Measurements from ENCODE around the gene HOXA4. TPM values are rescaled to one million over a fixed set of nuclear protein-coding genes. Genes with fewer than 3 reads are reported as not detected.

The HOXA4 gene
- total RNA-seq, 1 donor, result 0.72 TPM

DNA sequence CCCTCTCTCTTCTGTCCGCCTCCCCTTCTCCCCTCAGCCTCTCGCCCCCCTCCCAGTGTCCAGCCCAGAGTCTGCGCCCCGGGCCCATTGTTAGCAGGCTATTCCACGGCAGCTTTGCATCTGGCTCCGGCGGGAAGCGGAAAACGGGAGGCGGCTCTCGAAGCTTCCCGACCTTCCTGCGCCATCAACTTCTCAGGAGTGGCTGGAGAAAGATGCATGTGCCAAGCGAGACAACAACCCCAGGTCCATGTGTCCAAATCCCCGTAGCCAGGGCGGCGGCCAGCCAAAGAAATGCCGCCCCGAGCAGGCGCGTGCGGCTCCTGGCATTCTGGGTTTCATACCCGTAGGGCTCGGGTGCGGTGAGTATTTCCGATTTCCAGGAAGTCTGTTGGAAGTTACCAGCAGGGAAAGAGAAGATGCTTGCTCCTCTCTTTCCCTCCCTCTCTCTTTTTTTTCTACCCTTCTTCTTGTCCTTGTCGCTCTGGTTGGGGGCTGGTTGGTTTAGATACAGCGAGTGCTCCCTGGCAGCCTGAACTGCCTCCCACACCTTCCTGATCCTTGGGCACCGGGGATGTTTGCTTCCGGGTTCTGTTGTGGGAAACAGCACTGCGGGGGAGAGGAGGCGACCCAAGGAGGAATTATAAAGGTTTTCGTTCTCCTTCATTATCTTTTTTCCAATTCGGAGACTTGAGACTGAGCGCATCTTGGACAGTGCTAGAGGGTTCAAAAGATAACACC is 26.9 kb downstream of the HOXA4 start:
- peaks cover 15% of the 10 kb centered on the region for H4K20me1 ChIP-seq (ENCODE audit: insufficient read depth, low read length)
- no peak overlapping the region for H3K4me3 ChIP-seq (ENCODE audit: insufficient read depth, low read length)
- H3K79me2 ChIP-seq (ENCODE audit: insufficient read depth, low read length), result peaks cover 29% of the 10 kb centered on the region
- peaks cover 18% of the 10 kb centered on the region for H3K4me1 ChIP-seq (ENCODE audit: insufficient read depth, low read length)
- no peaks in the 10 kb centered on the region for H3K9me3 ChIP-seq (ENCODE audit: low read depth, low read length)
- DNase-seq (ENCODE audit: insufficient read length, low spot score, missing footprints), result peak; percentile 87
- TF ChIP-seq, protein P1, sequence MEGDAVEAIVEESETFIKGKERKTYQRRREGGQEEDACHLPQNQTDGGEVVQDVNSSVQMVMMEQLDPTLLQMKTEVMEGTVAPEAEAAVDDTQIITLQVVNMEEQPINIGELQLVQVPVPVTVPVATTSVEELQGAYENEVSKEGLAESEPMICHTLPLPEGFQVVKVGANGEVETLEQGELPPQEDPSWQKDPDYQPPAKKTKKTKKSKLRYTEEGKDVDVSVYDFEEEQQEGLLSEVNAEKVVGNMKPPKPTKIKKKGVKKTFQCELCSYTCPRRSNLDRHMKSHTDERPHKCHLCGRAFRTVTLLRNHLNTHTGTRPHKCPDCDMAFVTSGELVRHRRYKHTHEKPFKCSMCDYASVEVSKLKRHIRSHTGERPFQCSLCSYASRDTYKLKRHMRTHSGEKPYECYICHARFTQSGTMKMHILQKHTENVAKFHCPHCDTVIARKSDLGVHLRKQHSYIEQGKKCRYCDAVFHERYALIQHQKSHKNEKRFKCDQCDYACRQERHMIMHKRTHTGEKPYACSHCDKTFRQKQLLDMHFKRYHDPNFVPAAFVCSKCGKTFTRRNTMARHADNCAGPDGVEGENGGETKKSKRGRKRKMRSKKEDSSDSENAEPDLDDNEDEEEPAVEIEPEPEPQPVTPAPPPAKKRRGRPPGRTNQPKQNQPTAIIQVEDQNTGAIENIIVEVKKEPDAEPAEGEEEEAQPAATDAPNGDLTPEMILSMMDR (IDR thresholded peaks at IDR 0.05; ENCODE audit: extremely low read depth, low read depth, low read length), result no peak
- no peak overlapping the region for H3K4me2 ChIP-seq (ENCODE audit: insufficient read depth, low read length)
- peaks cover 27% of the 10 kb centered on the region for H3K36me3 ChIP-seq (ENCODE audit: insufficient read depth, low read length)
- H3K27me3 ChIP-seq (ENCODE audit: insufficient read depth, low read length), result no peaks in the 10 kb centered on the region
- no peak overlapping the region for H3K27ac ChIP-seq (ENCODE audit: low read depth, low read length)
- no peak overlapping the region for H2AFZ ChIP-seq (ENCODE audit: low read length)

DNA sequence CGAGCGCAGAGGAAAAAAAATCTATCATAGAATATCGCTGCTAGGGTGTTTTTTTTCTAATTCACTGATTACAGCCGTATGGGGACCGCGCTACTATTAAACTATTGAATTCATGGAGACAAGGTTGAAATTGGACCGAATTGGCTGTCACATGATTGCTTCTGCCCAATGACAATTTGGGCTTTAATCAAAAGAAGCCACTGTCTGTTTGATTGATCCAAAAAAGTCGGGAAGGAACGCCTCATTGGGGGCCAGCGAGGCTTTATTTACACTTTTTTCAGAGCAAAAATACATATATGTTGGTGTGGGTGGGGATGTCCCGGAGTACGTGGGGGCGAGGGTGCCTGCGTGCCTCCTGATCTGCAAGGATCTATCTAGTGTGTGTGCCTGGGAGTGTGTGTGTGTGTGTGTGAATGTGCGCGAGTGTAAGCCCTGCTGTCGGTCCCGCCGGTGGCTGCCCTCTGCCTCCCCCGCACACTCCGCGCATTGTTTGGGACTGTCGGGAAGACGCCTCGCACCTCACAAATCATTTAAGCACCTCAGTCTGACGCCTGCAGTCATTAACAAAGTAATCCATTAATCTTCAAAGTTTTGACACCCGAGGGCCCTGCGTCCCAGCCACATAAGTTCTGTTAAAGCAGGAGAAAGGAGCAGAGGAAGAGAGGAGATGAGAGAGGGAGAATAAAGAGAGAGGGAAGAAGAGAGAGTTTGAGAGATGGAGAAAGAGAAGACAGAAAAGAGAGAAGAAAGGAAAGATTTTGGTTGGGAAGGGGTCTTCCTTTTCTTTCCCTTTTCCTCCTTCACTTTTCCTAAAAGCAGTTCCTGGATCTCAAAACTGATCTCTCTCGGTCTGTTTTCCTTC is 27.7 kb downstream of the HOXA4 start, which contains the start of gene HOXA2:
Gene HOXA2, minus strand, starts transcription at position 103 of the 862 bp plus-strand sequence. CDS start 183 bp downstream, outside the sequence.
- Histone ChIP-seq H4K20me1 (ENCODE audit: insufficient read depth, low read length) (peaks cover 15% of the 10 kb centered on the region), H3K9me3 (ENCODE audit: low read depth, low read length) (no peaks in the 10 kb centered on the region), H3K27ac (ENCODE audit: low read depth, low read length) (no peak within 1 kb of the TSS), H3K4me2 (ENCODE audit: insufficient read depth, low read length) (no peak within 1 kb of the TSS), H3K79me2 (ENCODE audit: insufficient read depth, low read length) (peaks cover 38% of the 10 kb centered on the region), H3K36me3 (ENCODE audit: insufficient read depth, low read length) (peaks cover 27% of the 10 kb centered on the region), H3K4me1 (ENCODE audit: insufficient read depth, low read length) (peaks cover 21% of the 10 kb centered on the region), H3K27me3 (ENCODE audit: insufficient read depth, low read length) (no peaks in the 10 kb centered on the region), H2AFZ (ENCODE audit: low read length) (no peak within 1 kb of the TSS), H3K4me3 (ENCODE audit: insufficient read depth, low read length) (no peak within 1 kb of the TSS)
- DNase-seq (ENCODE audit: insufficient read length, low spot score, missing footprints), result peak; percentile 81
- TF ChIP-seq, protein P1 (IDR thresholded peaks at IDR 0.05; ENCODE audit: extremely low read depth, low read depth, low read length), result no peak

DNA sequence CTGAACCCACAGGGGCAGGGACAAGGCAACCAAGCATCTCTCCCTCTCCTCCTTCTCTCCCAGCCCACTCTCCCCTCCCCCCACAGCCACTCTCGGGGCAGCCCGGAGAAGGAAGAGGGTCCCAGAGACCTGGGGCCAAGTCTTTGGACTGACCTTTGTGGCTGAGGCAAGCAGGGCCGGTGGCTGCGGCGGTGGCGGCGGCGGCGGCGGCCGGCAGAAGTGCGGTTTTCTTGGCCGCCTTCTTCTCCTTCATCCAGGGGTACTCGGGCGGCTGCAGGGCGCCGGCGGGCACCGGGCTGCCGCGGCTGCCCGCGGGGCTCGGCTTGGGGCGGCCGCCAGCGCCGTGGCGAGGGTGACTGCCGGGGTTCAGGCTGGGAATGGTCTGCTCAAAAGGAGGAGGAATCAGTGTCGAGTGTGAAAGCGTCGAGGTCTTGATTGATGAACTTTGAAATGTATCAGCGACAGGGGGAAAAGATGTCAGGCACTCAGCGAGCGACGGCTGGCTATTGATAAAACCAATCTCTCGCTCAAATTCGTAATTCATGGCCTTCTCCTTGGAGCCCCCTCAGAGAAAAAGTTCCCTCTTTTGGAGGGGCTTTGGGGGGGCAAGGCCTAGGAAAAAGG is 28.5 kb downstream of the HOXA4 start:
- H3K4me3 ChIP-seq (ENCODE audit: insufficient read depth, low read length), result no peak overlapping the region
- H3K27ac ChIP-seq (ENCODE audit: low read depth, low read length), result no peak overlapping the region
- H3K36me3 ChIP-seq (ENCODE audit: insufficient read depth, low read length), result peaks cover 27% of the 10 kb centered on the region
- H4K20me1 ChIP-seq (ENCODE audit: insufficient read depth, low read length), result peaks cover 20% of the 10 kb centered on the region
- H2AFZ ChIP-seq (ENCODE audit: low read length), result no peak overlapping the region
- H3K79me2 ChIP-seq (ENCODE audit: insufficient read depth, low read length), result peaks cover 45% of the 10 kb centered on the region
- no peaks in the 10 kb centered on the region for H3K27me3 ChIP-seq (ENCODE audit: insufficient read depth, low read length)
- peak; percentile 76 for DNase-seq (ENCODE audit: insufficient read length, low spot score, missing footprints)
- no peaks in the 10 kb centered on the region for H3K9me3 ChIP-seq (ENCODE audit: low read depth, low read length)
- TF ChIP-seq, protein P1 (IDR thresholded peaks at IDR 0.05; ENCODE audit: extremely low read depth, low read depth, low read length), result no peak
- peaks cover 27% of the 10 kb centered on the region for H3K4me1 ChIP-seq (ENCODE audit: insufficient read depth, low read length)
- H3K4me2 ChIP-seq (ENCODE audit: insufficient read depth, low read length), result no peak overlapping the region
